Parathyroid adenoma (tissue), 2 donors: ENCODE measurements around the gene SLC22A16.

Source experiments
- H2AFZ ChIP-seq: fragments of 300-600 bp; sonication (generic); one replicate; pipeline ENCODE4 v1.7.0; 2017; ENCODE audit warnings: antibody characterized with exemption, mild to moderate bottlenecking
- H3K27ac ChIP-seq: fragments of 300-600 bp; sonication (generic); one replicate; pipeline ENCODE4 v1.7.0; 2017
- H3K27me3 ChIP-seq: fragments of 300-600 bp; sonication (generic); one replicate; pipeline ENCODE4 v1.7.0; 2017; ENCODE audit warnings: low read length; ENCODE audit not compliant: control insufficient read depth, insufficient read depth
- H3K36me3 ChIP-seq: fragments of 300-600 bp; sonication (generic); one replicate; pipeline ENCODE4 v1.7.0; 2017; ENCODE audit warnings: low read length; ENCODE audit not compliant: control insufficient read depth, insufficient read depth
- H3K4me1 ChIP-seq: fragments of 300-600 bp; sonication (generic); one replicate; pipeline ENCODE4 v1.7.0; 2017; ENCODE audit warnings: control low read depth
- H3K4me2 ChIP-seq: fragments of 300-600 bp; sonication (generic); one replicate; pipeline ENCODE4 v1.7.0; 2017; ENCODE audit warnings: low read length
- H3K4me3 ChIP-seq: fragments of 300-600 bp; sonication (generic); one replicate; pipeline ENCODE4 v1.7.0; 2017; ENCODE audit warnings: low read depth, low read length
- H3K79me2 ChIP-seq: fragments of 300-600 bp; sonication (generic); one replicate; pipeline ENCODE4 v1.7.0; 2017; ENCODE audit warnings: control low read depth
- H3K9ac ChIP-seq: fragments of 300-600 bp; sonication (generic); one replicate; pipeline ENCODE4 v1.7.0; 2017; ENCODE audit warnings: mild to moderate bottlenecking
- H3K9me3 ChIP-seq: fragments of 300-600 bp; sonication (generic); one replicate; pipeline ENCODE4 v1.7.0; 2017; ENCODE audit warnings: low read length; ENCODE audit not compliant: control insufficient read depth
- CTCF ChIP-seq: fragments of 300-600 bp; sonication (generic); IDR thresholded peaks from one replicate; pipeline ENCODE4 v1.7.0; 2017; ENCODE audit warnings: antibody characterized with exemption, mild to moderate bottlenecking
- donor health status: primary hyperparathyroidism.

Gene SLC22A16

GRCh38 chr6:110486756-110487155, 10.3 kb upstream of the SLC22A16 start:
- Histone ChIP-seq H3K4me1 (no peaks in the 10 kb centered on the region), H3K79me2 (no peaks in the 10 kb centered on the region), H2AFZ (no peak overlapping the region), H3K27me3 (no peaks in the 10 kb centered on the region), H3K4me2 (no peak overlapping the region), H3K36me3 (no peaks in the 10 kb centered on the region), H3K9ac (no peak overlapping the region), H3K27ac (no peak overlapping the region), H3K4me3 (no peak overlapping the region), H3K9me3 (no peaks in the 10 kb centered on the region)
- TF ChIP-seq CTCF: no peak

GRCh38 chr6:110485491-110485890, 9.1 kb upstream of the SLC22A16 start:
- no peaks in the 10 kb centered on the region for H3K79me2 ChIP-seq
- no peak overlapping the region for H3K4me2 ChIP-seq
- H3K36me3 ChIP-seq: no peaks in the 10 kb centered on the region
- no peak overlapping the region for H3K9ac ChIP-seq
- no peaks in the 10 kb centered on the region for H3K27me3 ChIP-seq
- TF ChIP-seq CTCF: no peak
- no peak overlapping the region for H3K27ac ChIP-seq
- no peak overlapping the region for H2AFZ ChIP-seq
- no peaks in the 10 kb centered on the region for H3K4me1 ChIP-seq
- H3K9me3 ChIP-seq: no peaks in the 10 kb centered on the region
- H3K4me3 ChIP-seq: no peak overlapping the region

- Histone ChIP-seq H3K4me2 (no peak overlapping the region), H2AFZ (no peak overlapping the region), H3K27ac (no peak overlapping the region), H3K4me3 (no peak overlapping the region), H3K4me1 (no peaks in the 10 kb centered on the region), H3K79me2 (no peaks in the 10 kb centered on the region), H3K27me3 (no peaks in the 10 kb centered on the region), H3K9me3 (no peaks in the 10 kb centered on the region), H3K36me3 (no peaks in the 10 kb centered on the region), H3K9ac (no peak overlapping the region)
- TF ChIP-seq CTCF: no peak
These were observed 7.9 kb upstream of the SLC22A16 start for GRCh38 chr6:110484321-110484720.

GRCh38 chr6:110482774-110483400, 6.5 kb upstream of the SLC22A16 start:
- H3K4me1 ChIP-seq: no peaks in the 10 kb centered on the region
- no peak for TF ChIP-seq CTCF
- no peak overlapping the region for H3K4me2 ChIP-seq
- H3K79me2 ChIP-seq: no peaks in the 10 kb centered on the region
- no peak overlapping the region for H3K27ac ChIP-seq
- H3K36me3 ChIP-seq: no peaks in the 10 kb centered on the region
- no peak overlapping the region for H3K4me3 ChIP-seq
- no peaks in the 10 kb centered on the region for H3K27me3 ChIP-seq
- H3K9me3 ChIP-seq: no peaks in the 10 kb centered on the region
- H3K9ac ChIP-seq: no peak overlapping the region
- H2AFZ ChIP-seq: no peak overlapping the region

GRCh38 chr6:110481081-110481480, 4.7 kb upstream of the SLC22A16 start:
- TF ChIP-seq CTCF: no peak
- Histone ChIP-seq H2AFZ (no peak overlapping the region), H3K27me3 (no peaks in the 10 kb centered on the region), H3K36me3 (no peaks in the 10 kb centered on the region), H3K79me2 (no peaks in the 10 kb centered on the region), H3K4me1 (no peaks in the 10 kb centered on the region), H3K27ac (no peak overlapping the region), H3K4me2 (no peak overlapping the region), H3K9ac (no peak overlapping the region), H3K9me3 (no peaks in the 10 kb centered on the region), H3K4me3 (no peak overlapping the region)
